Adrenal gland (tissue), 5 donors: Measurements from ENCODE around the gene MAN1A2.

Experiments used
- POLR2A ChIP-seq, 2 donors: fragments of 450-650 bp; IDR thresholded peaks; one replicate each; pipeline ENCODE4 v1.6.1; 2017; ENCODE audit warnings: antibody characterized with exemption in 2 of 2, mild to moderate bottlenecking in 2 of 2, moderate library complexity in 1 of 2
- TF ChIP-seq, protein P1 (sequence below), 6 experiments: fragments of 450-650 bp in 4 of 6; fragments of 200-600 bp in 2 of 6; sonication (generic) in 1 of 6; IDR thresholded peaks; 1 replicate in 5 of 6; 2 replicates in 1 of 6; pipeline versions ENCODE4 v1.5.1 to v1.8.0; 2016 to 2021; ENCODE audit warnings: antibody characterized with exemption in 6 of 6, mild to moderate bottlenecking in 2 of 6, moderate library complexity in 1 of 6
- donor health status: DM: no; HTN: no; CAD: no.

DNA sequence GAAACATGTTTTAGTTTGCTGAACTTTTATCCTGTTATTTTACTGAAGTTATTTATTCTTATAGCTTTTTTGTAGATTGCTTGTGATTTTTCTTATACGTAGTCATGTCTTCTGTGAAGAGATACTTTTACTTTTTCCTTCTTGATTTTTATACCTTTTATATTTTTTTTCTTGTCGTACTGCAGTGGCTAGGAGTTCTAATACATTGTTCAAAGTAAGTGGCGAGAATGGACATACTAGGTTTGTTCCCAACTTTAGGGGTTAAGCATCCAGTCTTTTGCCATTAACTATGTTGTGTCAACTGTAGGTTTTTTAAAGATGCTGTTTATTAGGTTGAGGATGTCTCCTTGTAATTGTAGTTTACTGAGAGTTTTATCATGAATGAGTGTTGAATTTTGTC, 36.3 kb downstream of the MAN1A2 start:
- TF ChIP-seq, protein P1, sequence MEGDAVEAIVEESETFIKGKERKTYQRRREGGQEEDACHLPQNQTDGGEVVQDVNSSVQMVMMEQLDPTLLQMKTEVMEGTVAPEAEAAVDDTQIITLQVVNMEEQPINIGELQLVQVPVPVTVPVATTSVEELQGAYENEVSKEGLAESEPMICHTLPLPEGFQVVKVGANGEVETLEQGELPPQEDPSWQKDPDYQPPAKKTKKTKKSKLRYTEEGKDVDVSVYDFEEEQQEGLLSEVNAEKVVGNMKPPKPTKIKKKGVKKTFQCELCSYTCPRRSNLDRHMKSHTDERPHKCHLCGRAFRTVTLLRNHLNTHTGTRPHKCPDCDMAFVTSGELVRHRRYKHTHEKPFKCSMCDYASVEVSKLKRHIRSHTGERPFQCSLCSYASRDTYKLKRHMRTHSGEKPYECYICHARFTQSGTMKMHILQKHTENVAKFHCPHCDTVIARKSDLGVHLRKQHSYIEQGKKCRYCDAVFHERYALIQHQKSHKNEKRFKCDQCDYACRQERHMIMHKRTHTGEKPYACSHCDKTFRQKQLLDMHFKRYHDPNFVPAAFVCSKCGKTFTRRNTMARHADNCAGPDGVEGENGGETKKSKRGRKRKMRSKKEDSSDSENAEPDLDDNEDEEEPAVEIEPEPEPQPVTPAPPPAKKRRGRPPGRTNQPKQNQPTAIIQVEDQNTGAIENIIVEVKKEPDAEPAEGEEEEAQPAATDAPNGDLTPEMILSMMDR (IDR thresholded peaks at IDR 0.05): no peak
- no peak for TF ChIP-seq POLR2A (IDR thresholded peaks at IDR 0.05)
